Measurements from ENCODE around the gene COPG2.

GRCh38 chr7:130667593-130668257 lies 823 bp downstream of the COPG2 start:
- TF ChIP-seq CTCF (IDR thresholded peaks at IDR 0.05) (no peak), POLR2A (IDR thresholded peaks at IDR 0.05) (no peak), EP300 (IDR thresholded peaks at IDR 0.05) (no peak)
